ENCODE data around the gene SYNE2. TPM values are rescaled to one million over a fixed set of nuclear protein-coding genes. Genes with fewer than 3 reads are reported as not detected.

SYNE2 gene
- total RNA-seq, 1 donor from 2014 or later: 36.6 TPM

DNA sequence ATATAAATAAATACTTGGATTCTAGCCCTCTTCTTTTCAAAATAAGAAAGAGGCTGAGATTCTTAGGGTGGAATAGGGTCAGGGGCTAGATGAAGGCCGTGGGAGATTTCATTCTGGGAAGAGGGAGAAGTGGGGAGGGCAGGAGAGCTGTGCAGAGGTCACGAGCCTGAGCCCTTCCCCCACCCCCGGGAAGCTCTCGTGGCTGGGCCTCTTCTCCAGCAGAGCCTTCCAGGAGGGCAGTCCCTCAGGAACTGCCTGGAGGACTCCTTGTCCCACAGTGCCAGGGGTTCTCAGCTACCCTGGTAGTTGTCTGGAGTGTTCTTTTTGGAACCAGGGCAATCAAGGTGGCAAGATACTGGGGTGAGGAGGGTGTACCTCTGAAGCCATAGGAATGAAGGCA is 347.4 kb downstream of the SYNE2 start:
- H3K36me3 ChIP-seq (ENCODE audit: control insufficient read depth, insufficient read depth, low read length): peaks cover 4% of the 10 kb centered on the region
- FAIRE-seq: no peak
- H3K27me3 ChIP-seq (ENCODE audit: control insufficient read depth, insufficient read depth, low read length): no peaks in the 10 kb centered on the region
- TF ChIP-seq, protein P1, sequence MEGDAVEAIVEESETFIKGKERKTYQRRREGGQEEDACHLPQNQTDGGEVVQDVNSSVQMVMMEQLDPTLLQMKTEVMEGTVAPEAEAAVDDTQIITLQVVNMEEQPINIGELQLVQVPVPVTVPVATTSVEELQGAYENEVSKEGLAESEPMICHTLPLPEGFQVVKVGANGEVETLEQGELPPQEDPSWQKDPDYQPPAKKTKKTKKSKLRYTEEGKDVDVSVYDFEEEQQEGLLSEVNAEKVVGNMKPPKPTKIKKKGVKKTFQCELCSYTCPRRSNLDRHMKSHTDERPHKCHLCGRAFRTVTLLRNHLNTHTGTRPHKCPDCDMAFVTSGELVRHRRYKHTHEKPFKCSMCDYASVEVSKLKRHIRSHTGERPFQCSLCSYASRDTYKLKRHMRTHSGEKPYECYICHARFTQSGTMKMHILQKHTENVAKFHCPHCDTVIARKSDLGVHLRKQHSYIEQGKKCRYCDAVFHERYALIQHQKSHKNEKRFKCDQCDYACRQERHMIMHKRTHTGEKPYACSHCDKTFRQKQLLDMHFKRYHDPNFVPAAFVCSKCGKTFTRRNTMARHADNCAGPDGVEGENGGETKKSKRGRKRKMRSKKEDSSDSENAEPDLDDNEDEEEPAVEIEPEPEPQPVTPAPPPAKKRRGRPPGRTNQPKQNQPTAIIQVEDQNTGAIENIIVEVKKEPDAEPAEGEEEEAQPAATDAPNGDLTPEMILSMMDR (IDR thresholded peaks at IDR 0.05; ENCODE audit: insufficient read depth, low read length, severe bottlenecking): no peak
- no peak overlapping the region for H3K4me3 ChIP-seq (ENCODE audit: low read depth, low read length)
- no peak for DNase-seq (ENCODE audit: low read depth)

DNA sequence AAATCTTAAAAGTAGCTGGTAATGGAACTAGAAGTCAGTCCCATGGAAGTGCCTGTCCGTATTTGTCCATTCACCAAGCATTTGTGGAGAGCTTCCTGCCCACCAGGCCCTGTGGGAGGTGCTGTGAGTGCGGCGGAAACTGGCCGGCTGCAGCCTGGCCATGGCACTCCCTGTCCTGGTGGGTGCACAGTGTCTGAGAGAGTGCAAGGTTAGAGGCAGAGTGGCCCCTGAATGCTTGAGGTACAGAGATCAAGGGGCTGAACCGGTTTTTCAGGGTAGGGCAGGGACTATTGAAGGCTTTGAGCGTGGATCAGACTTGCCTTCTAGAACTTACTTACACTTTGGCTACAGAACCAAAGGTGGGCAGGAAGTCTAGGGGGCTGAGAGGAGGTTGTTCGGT is 348.5 kb downstream of the SYNE2 start:
- FAIRE-seq (no peak), DNase-seq (ENCODE audit: low read depth) (no peak)
- no peak overlapping the region for H3K4me3 ChIP-seq (ENCODE audit: low read depth, low read length)
- no peaks in the 10 kb centered on the region for H3K27me3 ChIP-seq (ENCODE audit: control insufficient read depth, insufficient read depth, low read length)
- TF ChIP-seq, protein P1 (IDR thresholded peaks at IDR 0.05; ENCODE audit: insufficient read depth, low read length, severe bottlenecking): no peak
- H3K36me3 ChIP-seq (ENCODE audit: control insufficient read depth, insufficient read depth, low read length): peaks cover 2% of the 10 kb centered on the region

DNA sequence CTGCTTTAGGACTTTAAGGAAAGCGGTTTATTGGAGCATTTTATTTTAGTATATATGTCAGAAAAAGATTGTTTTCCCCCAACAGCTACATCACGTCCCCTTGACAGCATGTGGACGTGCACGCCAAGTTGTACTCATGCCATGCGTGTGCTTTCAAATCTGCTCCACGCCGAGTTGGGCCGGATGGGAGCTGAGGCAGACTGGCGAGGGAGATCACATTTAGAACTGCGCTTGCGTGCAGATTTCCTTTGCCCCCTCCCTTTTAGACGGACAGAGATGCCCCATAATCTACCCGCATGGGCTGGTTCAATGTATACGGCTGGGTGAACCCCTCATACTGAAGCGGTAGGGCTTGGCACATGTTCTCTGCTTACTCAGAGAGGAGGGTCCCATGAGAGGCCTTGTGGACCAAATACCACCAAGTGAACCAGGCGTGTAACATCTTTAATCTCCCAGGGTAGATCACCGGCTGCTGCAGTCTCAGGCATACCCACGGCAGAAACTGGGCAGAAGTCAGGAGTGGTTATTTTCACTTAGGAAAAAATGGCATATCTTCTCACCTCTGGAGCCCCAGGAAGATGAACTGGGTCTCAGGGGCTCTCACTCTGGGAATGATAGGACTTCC is 349.2 kb downstream of the SYNE2 start:
- Histone ChIP-seq H3K36me3 (ENCODE audit: control insufficient read depth, insufficient read depth, low read length) (peaks cover 2% of the 10 kb centered on the region), H3K4me3 (ENCODE audit: low read depth, low read length) (no peak overlapping the region), H3K27me3 (ENCODE audit: control insufficient read depth, insufficient read depth, low read length) (no peaks in the 10 kb centered on the region)
- no peak for FAIRE-seq
- TF ChIP-seq, protein P1 (IDR thresholded peaks at IDR 0.05; ENCODE audit: insufficient read depth, low read length, severe bottlenecking): no peak
- no peak for DNase-seq (ENCODE audit: low read depth)

DNA sequence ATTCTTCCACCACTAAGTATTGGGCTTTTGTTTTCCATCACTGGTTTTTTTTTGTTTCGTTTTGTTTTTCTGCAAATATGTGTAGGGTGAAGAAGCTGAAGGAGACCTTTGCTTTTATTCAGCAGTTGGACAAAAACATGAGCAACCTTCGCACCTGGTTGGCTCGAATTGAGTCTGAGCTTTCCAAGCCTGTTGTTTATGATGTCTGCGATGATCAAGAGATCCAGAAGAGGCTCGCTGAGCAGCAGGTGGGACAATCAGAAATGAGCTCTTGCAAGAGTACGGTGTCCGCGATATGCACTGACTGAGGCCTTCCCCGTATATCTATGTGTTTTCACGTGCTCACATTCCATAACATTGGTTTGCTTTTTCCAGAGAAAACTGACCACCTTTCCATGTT is 349.9 kb downstream of the SYNE2 start:
- no peaks in the 10 kb centered on the region for H3K27me3 ChIP-seq (ENCODE audit: control insufficient read depth, insufficient read depth, low read length)
- H3K36me3 ChIP-seq (ENCODE audit: control insufficient read depth, insufficient read depth, low read length): peaks cover 2% of the 10 kb centered on the region
- no peak overlapping the region for H3K4me3 ChIP-seq (ENCODE audit: low read depth, low read length)
- TF ChIP-seq, protein P1 (IDR thresholded peaks at IDR 0.05; ENCODE audit: insufficient read depth, low read length, severe bottlenecking): no peak
- FAIRE-seq (no peak), DNase-seq (ENCODE audit: low read depth) (no peak)

DNA sequence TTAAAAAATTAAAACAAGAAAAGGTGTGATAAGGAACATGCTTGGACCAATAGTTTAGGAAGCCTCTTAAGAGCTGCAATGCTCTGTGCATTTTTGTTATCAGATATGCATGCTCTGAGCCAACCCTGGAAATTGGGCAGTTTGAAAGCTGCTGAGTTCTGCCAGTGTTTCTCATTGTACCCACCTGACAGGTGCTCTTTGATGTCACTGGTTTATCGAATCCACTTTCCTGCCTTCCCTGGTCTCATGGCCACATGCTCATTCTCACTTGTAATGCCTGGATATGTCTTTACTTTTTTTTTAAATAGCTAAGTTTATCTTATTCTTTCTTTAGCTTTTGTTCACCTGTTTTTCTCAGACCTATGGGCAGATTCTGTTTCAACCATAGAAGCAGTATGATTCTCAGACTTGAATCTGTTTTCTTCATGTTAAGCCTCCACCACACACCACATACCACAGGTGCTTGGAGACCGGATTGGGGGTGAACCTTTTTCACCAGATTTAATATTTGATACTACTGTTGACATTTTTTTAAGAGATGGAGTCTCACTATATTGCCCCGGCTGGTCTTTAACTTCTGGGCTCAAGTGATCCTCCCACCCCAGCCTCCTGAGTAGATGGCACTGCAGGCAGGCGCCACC is 350.7 kb downstream of the SYNE2 start:
- H3K4me3 ChIP-seq (ENCODE audit: low read depth, low read length): no peak overlapping the region
- TF ChIP-seq, protein P1 (IDR thresholded peaks at IDR 0.05; ENCODE audit: insufficient read depth, low read length, severe bottlenecking): no peak

More for the DNA sequence above, 350.7 kb downstream of the SYNE2 start:
- DNase-seq (ENCODE audit: low read depth) (no peak), FAIRE-seq (no peak)
- Histone ChIP-seq H3K27me3 (ENCODE audit: control insufficient read depth, insufficient read depth, low read length) (no peaks in the 10 kb centered on the region), H3K36me3 (ENCODE audit: control insufficient read depth, insufficient read depth, low read length) (peaks cover 3% of the 10 kb centered on the region)

Measured in bronchial epithelial cell (primary cell).